Gastroesophageal sphincter (tissue), 3 donors: ENCODE measurements around the gene DYNLT2B.

Source experiments
- POLR2A ChIP-seq, 2 donors: fragments of 450-650 bp; IDR thresholded peaks; one replicate each; pipeline ENCODE4 v1.6.1; 2017; ENCODE audit warnings: antibody characterized with exemption in 2 of 2, mild to moderate bottlenecking in 2 of 2, moderate library complexity in 1 of 2
- TF ChIP-seq, protein P1 (sequence below), 4 experiments: fragments of 200-600 bp in 2 of 4; fragments of 450-650 bp in 2 of 4; sonication (generic) in 1 of 4; IDR thresholded peaks; one replicate each; pipeline ENCODE4 v1.5.1; 2017 to 2019; ENCODE audit warnings: antibody characterized with exemption in 4 of 4, mild to moderate bottlenecking in 2 of 4, moderate library complexity in 2 of 4

DNA sequence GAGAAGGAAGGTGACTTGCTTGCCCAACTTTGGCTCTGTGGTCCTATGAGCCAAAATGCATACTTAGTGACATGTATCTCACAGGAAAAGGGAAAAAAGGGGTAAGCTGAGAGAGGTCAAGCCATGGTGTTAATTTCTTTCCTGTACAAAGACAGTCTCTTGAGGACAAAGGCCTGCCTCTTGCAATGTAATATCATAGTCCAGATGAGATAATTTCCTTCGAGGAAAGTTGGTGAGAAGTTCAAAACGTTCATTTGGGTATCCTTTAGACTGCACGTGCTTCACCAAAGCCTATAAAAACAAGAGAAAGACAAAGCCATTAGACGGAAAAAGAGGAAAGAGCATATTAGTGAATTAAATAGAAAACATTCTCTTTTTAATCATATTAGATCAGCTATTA lies 38.5 kb upstream of the DYNLT2B start:
- TF ChIP-seq, protein P1, sequence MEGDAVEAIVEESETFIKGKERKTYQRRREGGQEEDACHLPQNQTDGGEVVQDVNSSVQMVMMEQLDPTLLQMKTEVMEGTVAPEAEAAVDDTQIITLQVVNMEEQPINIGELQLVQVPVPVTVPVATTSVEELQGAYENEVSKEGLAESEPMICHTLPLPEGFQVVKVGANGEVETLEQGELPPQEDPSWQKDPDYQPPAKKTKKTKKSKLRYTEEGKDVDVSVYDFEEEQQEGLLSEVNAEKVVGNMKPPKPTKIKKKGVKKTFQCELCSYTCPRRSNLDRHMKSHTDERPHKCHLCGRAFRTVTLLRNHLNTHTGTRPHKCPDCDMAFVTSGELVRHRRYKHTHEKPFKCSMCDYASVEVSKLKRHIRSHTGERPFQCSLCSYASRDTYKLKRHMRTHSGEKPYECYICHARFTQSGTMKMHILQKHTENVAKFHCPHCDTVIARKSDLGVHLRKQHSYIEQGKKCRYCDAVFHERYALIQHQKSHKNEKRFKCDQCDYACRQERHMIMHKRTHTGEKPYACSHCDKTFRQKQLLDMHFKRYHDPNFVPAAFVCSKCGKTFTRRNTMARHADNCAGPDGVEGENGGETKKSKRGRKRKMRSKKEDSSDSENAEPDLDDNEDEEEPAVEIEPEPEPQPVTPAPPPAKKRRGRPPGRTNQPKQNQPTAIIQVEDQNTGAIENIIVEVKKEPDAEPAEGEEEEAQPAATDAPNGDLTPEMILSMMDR (IDR thresholded peaks at IDR 0.05): no peak
- no peak for TF ChIP-seq POLR2A (IDR thresholded peaks at IDR 0.05)
